ENCODE results near the gene FAXDC2. TPM values are rescaled to one million over a fixed set of nuclear protein-coding genes. Genes with fewer than 3 reads are reported as not detected.

The FAXDC2 gene
- total RNA-seq, 2 donors from 2014 or later: 0.43 TPM; not detected in 1

DNA sequence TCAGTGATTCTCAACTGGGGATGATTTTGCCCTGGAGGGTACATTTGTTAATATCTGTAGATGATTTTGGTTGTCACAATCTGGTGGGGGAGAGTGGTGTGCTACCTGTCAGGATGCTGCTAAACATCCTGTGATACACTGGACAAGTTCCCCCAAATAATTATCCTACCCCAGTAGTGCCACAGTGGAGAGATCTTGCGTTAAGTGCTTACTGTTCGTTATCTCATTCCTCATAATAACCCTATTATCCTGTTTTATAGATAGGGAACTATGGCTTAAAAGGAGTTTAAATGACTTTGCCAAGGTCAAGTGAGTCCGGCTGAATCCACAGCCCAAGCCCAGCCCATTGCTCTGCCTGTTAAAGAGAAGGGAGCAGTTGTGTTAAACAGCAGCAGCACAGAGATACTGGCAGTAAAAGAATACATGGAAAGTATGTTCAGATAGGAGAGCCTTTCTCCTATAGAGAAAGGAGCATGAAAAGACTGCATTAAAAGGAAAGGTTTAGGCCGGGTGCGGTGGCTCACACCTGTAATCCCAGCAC lies 23.5 kb upstream of the FAXDC2 start:
- Mint-ChIP-seq H3K27ac (no peak overlapping the region), H3K27me3 (ENCODE audit: low read depth) (no peaks in the 10 kb centered on the region), H3K4me3 (no peak overlapping the region), H3K9me3 (peaks cover 0 to 7% of the 10 kb centered on the region in 2 donors), H3K36me3 (ENCODE audit: insufficient read depth in 2 of 2) (peaks cover 36 to 53% of the 10 kb centered on the region in 2 donors), H3K4me1 (ENCODE audit: low read depth) (no peaks in the 10 kb centered on the region)
- no peak for ATAC-seq (replicated peaks in 1 of 2)
- no peak for DNase-seq

DNA sequence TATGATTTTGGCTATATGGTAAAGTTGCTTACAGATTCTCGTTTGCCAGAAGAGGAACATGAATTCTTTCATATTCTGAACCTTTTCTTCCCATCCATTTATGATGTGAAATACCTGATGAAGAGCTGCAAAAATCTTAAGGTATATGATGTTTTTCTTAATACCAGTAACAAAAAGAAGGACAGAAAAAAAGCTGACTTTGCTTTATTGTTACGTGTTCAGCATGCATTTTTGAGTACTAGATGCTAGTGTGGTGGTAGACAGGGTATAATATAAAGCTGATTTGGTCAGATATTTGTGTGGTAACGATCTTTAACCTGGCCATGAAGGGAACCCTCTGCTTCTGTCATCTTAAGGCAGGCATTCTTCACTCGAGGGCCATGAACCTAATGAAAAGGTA lies 21.3 kb upstream of the FAXDC2 start:
- ATAC-seq (replicated peaks in 1 of 2) (no peak), DNase-seq (no peak)
- Mint-ChIP-seq H3K4me1 (ENCODE audit: low read depth) (no peaks in the 10 kb centered on the region), H3K27ac (no peak overlapping the region), H3K9me3 (no peaks in the 10 kb centered on the region), H3K36me3 (ENCODE audit: insufficient read depth in 2 of 2) (peaks cover 25 to 51% of the 10 kb centered on the region in 2 donors), H3K4me3 (no peak overlapping the region), H3K27me3 (ENCODE audit: low read depth) (no peaks in the 10 kb centered on the region)

DNA sequence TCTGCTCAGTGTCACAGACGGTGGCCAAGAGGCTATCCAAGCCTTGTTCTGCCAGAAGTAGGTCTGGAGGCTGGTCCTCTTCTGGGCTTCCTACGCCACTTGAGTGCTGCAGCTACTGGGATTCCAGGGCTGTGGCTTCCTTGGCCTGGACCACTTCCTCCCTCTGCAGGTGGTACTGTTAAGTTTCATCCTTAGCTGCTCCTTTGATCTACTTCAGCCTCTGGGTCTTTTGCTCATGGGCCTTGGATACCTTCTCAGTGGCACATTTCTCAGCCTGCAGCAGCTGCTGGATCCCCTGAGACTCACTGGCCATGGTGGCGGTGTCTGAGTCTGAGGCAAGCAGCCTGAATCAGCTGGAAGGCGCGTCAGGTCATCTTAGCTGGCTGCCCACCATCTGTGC lies 18.3 kb upstream of the FAXDC2 start:
- Mint-ChIP-seq H3K9me3 (no peaks in the 10 kb centered on the region), H3K27me3 (ENCODE audit: low read depth) (no peaks in the 10 kb centered on the region), H3K36me3 (ENCODE audit: insufficient read depth in 2 of 2) (peaks cover 14 to 38% of the 10 kb centered on the region in 2 donors), H3K4me3 (no peak overlapping the region), H3K4me1 (ENCODE audit: low read depth) (peaks cover 20% of the 10 kb centered on the region), H3K27ac (no peak overlapping the region)
- ATAC-seq (replicated peaks in 1 of 2) (no peak), DNase-seq (no peak)

- H3K4me3 Mint-ChIP-seq: no peak overlapping the region
- peaks cover 31% of the 10 kb centered on the region for H3K4me1 Mint-ChIP-seq (ENCODE audit: low read depth)
- ATAC-seq (replicated peaks in 1 of 2): no peak
Measured at GRCh38 chr5:154866841-154867240, 16.4 kb upstream of the FAXDC2 start.

DNA sequence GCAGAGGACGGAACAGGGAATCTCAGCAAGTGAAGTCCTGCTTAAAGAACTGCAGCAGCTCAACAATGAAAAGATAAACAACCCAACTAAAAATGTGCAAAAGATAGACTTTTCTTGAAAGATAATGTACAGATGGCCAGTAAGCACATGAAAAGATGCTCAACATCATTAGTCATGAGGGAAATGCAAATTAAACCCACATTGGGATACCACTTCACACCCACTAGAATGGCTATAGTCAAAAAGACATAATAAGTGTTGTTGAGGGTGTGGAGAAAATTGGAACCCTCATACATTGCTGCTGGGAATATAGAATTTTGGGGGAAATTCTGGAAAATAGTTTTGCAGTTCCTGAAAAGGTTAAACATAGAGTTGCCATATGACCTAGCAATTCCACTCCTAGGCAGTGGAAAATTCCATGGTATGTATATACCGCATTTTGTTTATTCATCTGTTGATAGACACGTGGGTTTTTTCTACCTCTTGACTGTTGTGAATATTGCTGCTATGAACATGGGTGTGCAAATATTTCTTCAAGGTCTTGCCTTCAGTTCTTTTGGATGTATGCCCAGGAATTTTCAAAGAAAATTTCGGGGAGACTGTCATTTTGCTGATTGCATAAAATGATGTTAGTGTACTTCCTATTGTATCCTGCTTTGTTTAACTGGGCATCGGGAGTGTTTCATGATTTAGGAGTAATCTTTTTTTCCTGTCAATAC lies 15.2 kb upstream of the FAXDC2 start:
- Mint-ChIP-seq H3K4me3 (no peak overlapping the region), H3K27ac (peak overlapping the region; percentile 54), H3K4me1 (ENCODE audit: low read depth) (peaks cover 43% of the 10 kb centered on the region), H3K27me3 (ENCODE audit: low read depth) (no peaks in the 10 kb centered on the region), H3K36me3 (ENCODE audit: insufficient read depth in 2 of 2) (peaks cover 11 to 34% of the 10 kb centered on the region in 2 donors), H3K9me3 (no peaks in the 10 kb centered on the region)
- DNase-seq: no peak
- no peak for ATAC-seq (replicated peaks in 1 of 2)

More at GRCh38 chr5:154866841-154867240, 16.4 kb upstream of the FAXDC2 start:
- DNase-seq: no peak
- H3K36me3 Mint-ChIP-seq (ENCODE audit: insufficient read depth in 2 of 2): peaks cover 14 to 40% of the 10 kb centered on the region in 2 donors
- no peaks in the 10 kb centered on the region for H3K27me3 Mint-ChIP-seq (ENCODE audit: low read depth)
- no peaks in the 10 kb centered on the region for H3K9me3 Mint-ChIP-seq
- H3K27ac Mint-ChIP-seq: peak overlapping the region; percentile 15

DNA sequence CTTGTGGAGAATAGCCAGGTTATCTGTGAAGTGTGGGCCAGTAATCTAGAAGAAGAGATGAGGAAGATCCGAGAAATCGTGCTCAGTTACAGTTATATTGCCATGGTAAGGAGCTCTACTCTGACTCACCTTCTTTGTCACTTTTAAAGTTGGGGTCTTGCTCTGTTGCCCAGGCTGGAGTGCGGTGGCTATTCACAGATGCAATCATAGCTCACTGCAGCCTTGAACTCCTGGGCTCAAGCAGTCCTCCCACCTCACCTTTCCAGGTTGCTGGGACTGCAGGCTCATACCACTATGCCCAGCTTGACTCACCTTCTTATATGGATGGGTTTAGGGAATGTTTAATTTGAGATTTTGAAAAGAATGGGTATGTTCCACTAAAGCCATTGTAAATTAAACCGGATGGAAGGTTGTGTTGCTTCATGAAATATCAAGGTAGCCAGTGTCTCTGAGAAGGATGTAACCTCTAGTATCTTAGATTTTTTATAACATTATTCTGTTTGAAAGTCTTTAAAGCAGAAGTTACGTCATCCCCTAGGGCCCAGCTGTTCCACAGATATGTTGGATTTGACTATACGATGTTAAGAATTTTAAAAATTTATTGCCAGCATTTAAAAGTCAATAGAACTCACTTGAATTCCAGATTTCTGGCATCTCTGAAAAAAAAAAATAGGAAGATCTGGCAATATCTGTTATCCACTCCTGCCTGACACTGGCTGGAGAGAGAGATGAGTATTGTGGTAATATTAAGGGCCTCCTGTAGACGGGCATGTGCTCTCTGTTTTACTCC lies 13.1 kb upstream of the FAXDC2 start:
- Mint-ChIP-seq H3K36me3 (ENCODE audit: insufficient read depth in 2 of 2) (peaks cover 13 to 33% of the 10 kb centered on the region in 2 donors), H3K9me3 (no peaks in the 10 kb centered on the region), H3K27me3 (ENCODE audit: low read depth) (no peaks in the 10 kb centered on the region), H3K4me1 (ENCODE audit: low read depth) (peaks cover 55% of the 10 kb centered on the region), H3K4me3 (no peak overlapping the region), H3K27ac (peak overlapping the region; percentile 68)
- ATAC-seq (replicated peaks in 1 of 2) (no peak), DNase-seq (no peak)

- H3K27ac Mint-ChIP-seq: peak overlapping the region; percentile 68
- peaks cover 55% of the 10 kb centered on the region for H3K4me1 Mint-ChIP-seq (ENCODE audit: low read depth)
- no peaks in the 10 kb centered on the region for H3K27me3 Mint-ChIP-seq (ENCODE audit: low read depth)
- peaks cover 13 to 31% of the 10 kb centered on the region in 2 donors for H3K36me3 Mint-ChIP-seq (ENCODE audit: insufficient read depth in 2 of 2)
- no peaks in the 10 kb centered on the region for H3K9me3 Mint-ChIP-seq
- ATAC-seq (replicated peaks in 1 of 2) (no peak), DNase-seq (no peak)
- H3K4me3 Mint-ChIP-seq: peak overlapping the region in 1 of 2 donors; percentile 96
Measured at GRCh38 chr5:154862766-154863165, 12.4 kb upstream of the FAXDC2 start.

DNA sequence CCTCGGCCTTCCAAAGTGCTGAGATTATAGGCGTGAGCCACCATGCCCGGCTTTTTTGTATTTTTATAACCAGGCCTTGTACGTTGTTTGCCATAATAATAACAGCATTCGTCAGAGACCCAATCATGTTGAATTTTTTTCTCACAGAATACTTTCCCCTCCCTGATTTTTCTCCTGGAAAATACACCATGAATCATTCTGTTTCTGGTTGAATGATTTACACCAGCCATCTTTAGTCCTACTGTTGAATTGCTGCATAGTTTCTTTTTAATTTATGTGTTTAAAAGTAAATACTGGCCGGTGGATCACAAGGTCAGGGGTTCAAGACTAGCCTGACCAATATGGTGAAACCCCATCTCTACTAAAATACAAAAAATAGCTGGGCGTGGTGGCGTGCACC lies 11.5 kb upstream of the FAXDC2 start:
- Mint-ChIP-seq H3K4me1 (ENCODE audit: low read depth) (peaks cover 59% of the 10 kb centered on the region), H3K36me3 (ENCODE audit: insufficient read depth in 2 of 2) (peaks cover 12 to 28% of the 10 kb centered on the region in 2 donors), H3K9me3 (no peaks in the 10 kb centered on the region), H3K4me3 (peak overlapping the region; percentile 74 to 96), H3K27me3 (ENCODE audit: low read depth) (no peaks in the 10 kb centered on the region), H3K27ac (peak overlapping the region; percentile 16)
- ATAC-seq (replicated peaks in 1 of 2): no peak
- DNase-seq: no peak

- H3K27ac Mint-ChIP-seq: peak overlapping the region; percentile 97
- DNase-seq (no peak), ATAC-seq (replicated peaks in 1 of 2) (no peak)
- no peaks in the 10 kb centered on the region for H3K27me3 Mint-ChIP-seq (ENCODE audit: low read depth)
- peak overlapping the region; percentile 94 to 96 for H3K4me3 Mint-ChIP-seq
- peaks cover 8 to 21% of the 10 kb centered on the region in 2 donors for H3K36me3 Mint-ChIP-seq (ENCODE audit: insufficient read depth in 2 of 2)
- peaks cover 56% of the 10 kb centered on the region for H3K4me1 Mint-ChIP-seq (ENCODE audit: low read depth)
- H3K9me3 Mint-ChIP-seq: no peaks in the 10 kb centered on the region
Measured at GRCh38 chr5:154860765-154861164, 10.4 kb upstream of the FAXDC2 start.

DNA sequence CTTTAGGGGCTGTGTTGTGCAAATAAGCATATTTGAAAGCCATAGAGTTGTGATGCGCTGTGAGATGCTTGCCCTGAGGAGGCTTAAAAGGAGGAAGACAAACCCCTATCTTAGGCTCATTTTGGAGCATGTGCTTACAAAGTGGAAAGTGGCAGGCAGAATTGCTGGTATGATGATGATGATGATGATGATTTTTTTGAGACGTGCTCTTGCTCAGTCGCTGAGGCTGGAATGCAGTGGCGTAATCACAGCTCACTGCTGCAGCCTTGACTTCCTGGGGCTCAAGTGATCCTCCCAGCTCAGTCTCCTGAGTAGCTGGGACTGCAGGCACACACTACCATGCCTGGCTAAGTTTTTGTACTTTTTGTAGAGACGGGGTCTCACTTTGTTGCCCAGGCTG lies 9.7 kb upstream of the FAXDC2 start:
- Mint-ChIP-seq H3K36me3 (ENCODE audit: insufficient read depth in 2 of 2) (peaks cover 5 to 17% of the 10 kb centered on the region in 2 donors), H3K27ac (peak overlapping the region; percentile 97), H3K27me3 (ENCODE audit: low read depth) (no peaks in the 10 kb centered on the region), H3K4me3 (peak overlapping the region; percentile 94 to 96), H3K4me1 (ENCODE audit: low read depth) (peaks cover 50% of the 10 kb centered on the region), H3K9me3 (no peaks in the 10 kb centered on the region)
- no peak for DNase-seq
- ATAC-seq (replicated peaks in 1 of 2): no peak

- ATAC-seq (replicated peaks in 1 of 2) (no peak), DNase-seq (no peak)
- peaks cover 43% of the 10 kb centered on the region for H3K4me1 Mint-ChIP-seq (ENCODE audit: low read depth)
- peak overlapping the region; percentile 94 to 96 for H3K4me3 Mint-ChIP-seq
- peaks cover 5 to 16% of the 10 kb centered on the region in 2 donors for H3K36me3 Mint-ChIP-seq (ENCODE audit: insufficient read depth in 2 of 2)
- no peaks in the 10 kb centered on the region for H3K9me3 Mint-ChIP-seq
- peak overlapping the region; percentile 97 for H3K27ac Mint-ChIP-seq
- no peaks in the 10 kb centered on the region for H3K27me3 Mint-ChIP-seq (ENCODE audit: low read depth)
Measured at GRCh38 chr5:154858972-154859871, 8.8 kb upstream of the FAXDC2 start.

GRCh38 chr5:154858297-154858971 lies 8.0 kb upstream of the FAXDC2 start, which contains the start of gene CNOT8:
CNOT8 (plus strand) TSS chr5:154858627; CDS start chr5:154863279, 4,652 bp downstream.
- ATAC-seq (replicated peaks in 1 of 2): peak; percentile 88 to 90
- peaks cover 43% of the 10 kb centered on the region for H3K4me1 Mint-ChIP-seq (ENCODE audit: low read depth)

More at GRCh38 chr5:154858297-154858971, 8.0 kb upstream of the FAXDC2 start, which contains the start of gene CNOT8:
- Mint-ChIP-seq H3K9me3 (no peaks in the 10 kb centered on the region), H3K27ac (peak within 1 kb of the TSS; percentile 97), H3K4me3 (peak within 1 kb of the TSS; percentile 94 to 96), H3K36me3 (ENCODE audit: insufficient read depth in 2 of 2) (peaks cover 5 to 15% of the 10 kb centered on the region in 2 donors), H3K27me3 (ENCODE audit: low read depth) (no peaks in the 10 kb centered on the region)
- peak; percentile 98 for DNase-seq

Data from activated T-cell treated with anti-CD3 and anti-CD28 coated beads, Interleukin-2, amount 50 U/mL, for 72 hours (primary cell).